GM19328 (cell line): Measurements from ENCODE around the gene MRPL33.

Experiments
- ATAC-seq: cut with Tn5 transposase; IDR thresholded peaks from one replicate; pipeline ENCODE4 v1.9.1; 2021; ENCODE audit warnings: mild to moderate bottlenecking, moderate library complexity; ENCODE audit not compliant: unreplicated experiment

Gene MRPL33

DNA sequence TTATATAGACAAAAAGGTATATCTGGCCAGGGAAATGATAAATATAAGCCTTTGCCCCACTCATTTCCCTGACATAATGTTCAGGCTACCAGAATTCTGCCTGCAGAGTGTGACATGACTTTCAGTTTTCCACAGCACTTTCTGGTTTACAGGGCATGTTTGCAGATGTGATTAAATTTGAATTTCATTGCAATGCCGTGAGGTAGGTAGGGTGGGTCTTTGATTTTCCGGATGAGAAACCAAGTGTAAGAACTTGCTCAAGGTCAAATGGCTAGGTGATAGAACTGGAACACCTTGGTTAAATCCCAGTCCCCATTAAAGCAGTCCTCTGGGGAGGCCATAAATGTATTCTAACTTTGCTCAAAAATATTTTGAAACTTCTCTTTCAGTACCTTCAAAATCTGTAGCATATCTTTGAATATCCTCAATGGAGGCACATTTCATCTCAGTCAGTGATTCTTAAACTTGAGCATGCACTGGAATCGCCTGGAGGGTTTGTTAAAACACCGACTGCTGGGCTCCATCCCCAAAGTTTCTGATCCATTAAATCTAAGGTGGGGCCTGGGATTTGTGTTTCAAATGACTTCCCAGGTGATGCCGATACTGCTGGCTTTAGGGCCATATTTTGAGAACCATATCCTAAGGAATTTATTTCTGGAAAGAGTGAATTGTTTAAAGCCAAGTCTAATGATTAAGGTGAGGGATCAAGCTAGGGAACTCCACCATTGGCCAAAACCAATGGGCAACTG lies 35.0 kb downstream of the MRPL33 start:
- ATAC-seq = no peak

GRCh38 chr2:27807476-27807875 lies 36.0 kb downstream of the MRPL33 start:
- ATAC-seq = no peak

DNA sequence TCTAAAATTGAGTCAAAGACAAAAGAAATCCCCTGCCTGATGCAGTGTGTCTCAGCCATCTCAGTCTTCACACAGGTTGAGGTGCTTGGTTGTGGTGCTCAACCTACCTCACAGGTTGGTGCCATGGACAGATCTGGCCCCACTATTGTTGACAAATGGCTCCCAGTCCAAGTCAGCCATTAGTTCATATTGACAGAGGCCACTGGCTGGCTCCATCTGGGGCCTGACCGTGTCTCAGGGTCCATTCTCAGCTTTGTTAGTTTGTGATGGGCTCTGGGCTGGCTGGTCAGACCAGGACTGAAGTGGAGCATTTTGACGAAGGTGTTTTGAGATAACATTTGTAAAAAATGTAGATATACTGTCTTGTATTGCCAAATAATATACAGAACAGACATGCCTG lies 36.9 kb downstream of the MRPL33 start:
- no peak for ATAC-seq

GRCh38 chr2:27808984-27809383 lies 37.5 kb downstream of the MRPL33 start:
- ATAC-seq = no peak

GRCh38 chr2:27809761-27810241 lies 38.3 kb downstream of the MRPL33 start:
- no peak for ATAC-seq

DNA sequence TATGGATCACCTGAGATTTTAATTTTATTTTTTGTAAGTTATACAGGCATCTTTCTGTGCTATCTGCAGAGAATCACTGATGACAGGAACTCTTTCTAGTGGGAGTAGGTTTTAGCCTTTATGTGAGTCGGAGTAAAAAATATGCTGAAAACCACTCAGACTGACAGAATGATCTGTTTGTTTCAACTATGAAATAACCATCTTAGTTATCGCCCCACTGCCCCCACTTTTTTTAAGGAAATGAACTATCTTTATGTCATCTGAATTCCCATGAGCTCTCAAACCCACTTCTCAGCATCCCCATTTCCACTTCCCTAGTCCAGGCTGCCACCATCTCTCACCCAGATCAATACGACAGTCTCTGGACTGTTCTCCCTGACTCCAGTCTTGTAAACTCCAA lies 38.9 kb downstream of the MRPL33 start:
- ATAC-seq = no peak

GRCh38 chr2:27811768-27812167 lies 40.2 kb downstream of the MRPL33 start:
- no peak for ATAC-seq

DNA sequence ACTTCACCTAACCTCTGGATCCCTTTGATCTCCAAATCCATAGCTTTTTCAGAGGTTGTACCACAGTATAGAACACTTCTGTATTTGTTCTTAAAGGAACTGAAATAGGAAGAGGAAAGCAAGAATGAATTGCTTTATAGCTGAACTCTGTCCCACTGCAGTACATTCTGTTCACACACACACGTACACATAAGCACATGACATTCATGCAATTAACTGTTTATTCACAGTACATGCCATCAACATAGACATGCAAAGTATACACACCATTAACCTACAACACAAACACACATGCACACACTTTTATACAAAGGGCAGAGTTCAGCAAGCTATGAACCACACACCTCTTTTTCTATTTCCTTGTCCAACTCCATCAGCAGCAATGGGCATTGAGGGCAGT lies 43.2 kb downstream of the MRPL33 start:
- ATAC-seq = no peak

GRCh38 chr2:27815860-27816438 lies 44.4 kb downstream of the MRPL33 start:
- ATAC-seq = no peak

DNA sequence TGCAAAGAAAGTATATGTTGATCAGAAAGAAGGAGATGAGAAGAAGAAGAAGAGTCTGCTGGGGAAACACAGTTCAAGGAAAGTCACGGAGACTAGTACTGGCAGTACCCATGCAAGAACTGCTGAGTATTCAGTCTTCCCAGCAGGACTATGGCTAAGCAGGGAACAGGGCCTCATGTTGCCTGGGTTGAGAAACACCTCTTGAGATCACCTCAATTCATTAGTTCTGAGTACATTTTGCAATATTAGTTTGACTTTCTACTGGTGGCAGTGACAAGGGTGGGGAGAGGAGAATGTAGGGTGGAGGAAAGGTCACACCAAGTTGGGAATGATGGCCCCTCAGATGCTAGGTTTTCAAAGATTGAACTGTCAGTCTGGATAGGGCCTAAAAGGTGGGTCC lies 50.5 kb downstream of the MRPL33 start:
- ATAC-seq = no peak

DNA sequence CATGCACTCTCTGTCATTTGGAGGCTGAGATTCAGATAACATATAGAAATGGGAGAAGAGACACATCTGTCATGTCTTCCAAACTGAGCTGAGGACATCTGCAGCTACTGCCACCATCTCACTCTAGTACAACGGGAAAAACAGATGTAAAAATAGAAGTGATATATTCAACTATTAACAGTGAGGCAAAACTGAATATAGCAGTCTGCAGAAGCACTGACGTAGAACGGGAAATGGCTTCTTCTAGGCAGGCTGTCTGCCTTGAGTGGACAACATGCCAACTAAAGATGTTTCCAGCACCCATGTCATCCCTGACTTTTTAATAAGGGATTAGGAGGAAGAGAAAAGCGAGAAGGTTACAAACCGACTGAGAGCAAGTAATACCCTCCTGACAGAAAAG lies 51.6 kb downstream of the MRPL33 start:
- no peak for ATAC-seq

GRCh38 chr2:27823569-27823968 lies 52.0 kb downstream of the MRPL33 start:
- no peak for ATAC-seq

DNA sequence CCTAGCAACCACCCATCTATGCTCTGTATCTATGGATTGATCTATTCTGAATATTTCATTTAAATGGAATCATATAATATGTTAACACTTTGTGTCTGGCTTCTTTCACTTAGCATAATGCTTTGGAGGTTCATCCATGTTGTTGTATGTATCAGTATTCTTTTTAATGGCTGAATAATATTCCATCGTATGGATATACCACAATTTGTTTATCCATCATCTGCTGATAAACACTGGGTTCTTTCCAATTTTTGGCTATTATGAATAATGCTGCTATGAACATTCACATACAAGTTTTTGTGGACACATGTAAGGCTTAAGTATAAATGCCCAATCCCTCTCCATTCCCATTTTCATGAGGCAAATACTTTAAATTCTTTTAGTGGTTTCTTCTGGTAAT lies 52.9 kb downstream of the MRPL33 start:
- no peak for ATAC-seq

DNA sequence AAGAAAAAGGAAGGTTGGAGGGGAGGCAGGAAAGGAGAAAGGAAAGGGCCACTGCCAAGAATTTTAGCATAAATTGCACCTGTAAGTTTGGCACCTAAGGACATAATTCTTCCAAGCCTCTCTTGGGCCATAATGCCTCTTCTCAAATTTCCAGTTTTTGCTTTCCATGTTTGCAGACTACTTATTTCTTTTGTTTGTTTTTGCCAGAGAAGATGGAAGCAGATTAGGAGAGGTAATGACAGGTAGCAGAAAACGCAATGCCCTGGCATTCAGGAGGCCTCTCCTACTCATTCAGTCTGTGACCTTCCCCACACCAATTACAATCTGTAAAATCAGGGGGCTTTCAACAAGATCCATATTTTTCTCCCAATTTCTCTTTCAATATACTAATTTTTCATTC lies 56.8 kb downstream of the MRPL33 start:
- no peak for ATAC-seq
